ENCODE data around the gene ELL2.

ELL2 gene

GRCh38 chr5:95961617-95962474 lies at the start of gene ELL2:
TSS of gene ELL2 (minus strand) at chr5:95961851. CDS start at chr5:95961721, 130 bp downstream.
- peak; percentile 100 for DNase-seq

GRCh38 chr5:96008987-96009647 lies 47.5 kb upstream of the ELL2 start:
- DNase-seq = no peak

GRCh38 chr5:96008487-96008886 lies 46.8 kb upstream of the ELL2 start:
- no peak for DNase-seq

- no peak for DNase-seq
These were observed 45.4 kb upstream of the ELL2 start for GRCh38 chr5:96007051-96007450.

GRCh38 chr5:96006291-96006690 lies 44.6 kb upstream of the ELL2 start:
- DNase-seq = no peak

- no peak for DNase-seq
These were observed 43.1 kb upstream of the ELL2 start for GRCh38 chr5:96004754-96005153.

- DNase-seq = no peak
These were observed 42.4 kb upstream of the ELL2 start for GRCh38 chr5:96004087-96004486.

GRCh38 chr5:96001262-96001661 lies 39.6 kb upstream of the ELL2 start:
- DNase-seq = no peak

- no peak for DNase-seq
These were observed 38.7 kb upstream of the ELL2 start for GRCh38 chr5:96000308-96000707.

- no peak for DNase-seq
These were observed 35.5 kb upstream of the ELL2 start for GRCh38 chr5:95996904-95997723.

GRCh38 chr5:95995962-95996489 lies 34.4 kb upstream of the ELL2 start:
- DNase-seq = no peak

GRCh38 chr5:95993776-95994175 lies 32.1 kb upstream of the ELL2 start:
- no peak for DNase-seq

GRCh38 chr5:95993266-95993665 lies 31.6 kb upstream of the ELL2 start:
- no peak for DNase-seq

GRCh38 chr5:95989283-95990048 lies 27.8 kb upstream of the ELL2 start:
- no peak for DNase-seq

GRCh38 chr5:95988877-95989276 lies 27.2 kb upstream of the ELL2 start:
- DNase-seq = no peak

- DNase-seq = no peak
These were observed 26.4 kb upstream of the ELL2 start for GRCh38 chr5:95988094-95988493.

GRCh38 chr5:95986937-95987520 lies 25.4 kb upstream of the ELL2 start:
- DNase-seq = no peak

- no peak for DNase-seq
These were observed 24.4 kb upstream of the ELL2 start for GRCh38 chr5:95986001-95986400.

GRCh38 chr5:95985249-95985648 lies 23.6 kb upstream of the ELL2 start:
- DNase-seq = no peak

- DNase-seq = no peak
These were observed 22.8 kb upstream of the ELL2 start for GRCh38 chr5:95984287-95984938.

GRCh38 chr5:95983509-95983908 lies 21.9 kb upstream of the ELL2 start:
- no peak for DNase-seq
